ENCODE results near the gene PARP6. TPM values are rescaled to one million over a fixed set of nuclear protein-coding genes. Genes with fewer than 3 reads are reported as not detected.
A peak's percentile ranks its signal among the peaks of the same experiment; 100 is the strongest.

Gene PARP6
- total and polyA plus RNA-seq, 9 of the 15 experiments (the other 6 are each of a cell fraction or from before 2014, with no cell fraction given) = 14.8 to 83.2 (median 28.3) TPM

GRCh38 chr15:72319360-72319984 is 47.1 kb upstream of the PARP6 start (continued):
- TF ChIP-seq FOXJ2 (tag; IDR thresholded peaks at IDR 0.05) = no peak
- TF ChIP-seq NR2F6 (CRISPR knock-in tag; IDR thresholded peaks at IDR 0.05) = no peak
- no peak for TF ChIP-seq SMAD2 (IDR thresholded peaks at IDR 0.05; ENCODE audit: low read depth, low read length)
- no peak for TF ChIP-seq ZNF253 (CRISPR knock-in tag; conservative IDR thresholded peaks at IDR 0.05)
- no peak for TF ChIP-seq ETS2 (tag; IDR thresholded peaks at IDR 0.05; ENCODE audit: borderline replicate concordance, poor library complexity, severe bottlenecking)
- no peak for TF ChIP-seq MTA2 (IDR thresholded peaks at IDR 0.05; ENCODE audit: low read depth)
- TF ChIP-seq TSC22D4 (tag; IDR thresholded peaks at IDR 0.05) = no peak
- TF ChIP-seq STAG1 (CRISPR knock-in tag; IDR thresholded peaks at IDR 0.05; ENCODE audit: borderline replicate concordance) = peak; percentile 72
- TF ChIP-seq ZBTB43 (CRISPR knock-in tag; IDR thresholded peaks at IDR 0.05) = no peak
- TF ChIP-seq BCLAF1 (IDR thresholded peaks at IDR 0.05; ENCODE audit: borderline replicate concordance in 1 of 2, control insufficient read depth in 1 of 2, low read depth in 2 of 2, low read length in 1 of 2) = no peak
- no peak for TF ChIP-seq SMARCE1 (IDR thresholded peaks at IDR 0.05)
- TF ChIP-seq CEBPZ (IDR thresholded peaks at IDR 0.05; ENCODE audit: borderline replicate concordance, low read depth, low read length) = no peak
- TF ChIP-seq ELK3 (CRISPR knock-in tag; IDR thresholded peaks at IDR 0.05) = no peak
- TF ChIP-seq RB1 (IDR thresholded peaks at IDR 0.05; ENCODE audit: low read depth) = peak; percentile 86
- no peak for TF ChIP-seq DACH1 (IDR thresholded peaks at IDR 0.05; ENCODE audit: partially characterized antibody)
- TF ChIP-seq CREBBP (IDR thresholded peaks at IDR 0.05; ENCODE audit: low read depth, low read length) = no peak
- no peak for TF ChIP-seq ZC3H11A (IDR thresholded peaks at IDR 0.05; ENCODE audit: low read depth, low read length)
- TF ChIP-seq ZNF354B (CRISPR knock-in tag; IDR thresholded peaks at IDR 0.05) = no peak
- no peak for TF ChIP-seq ZNF780A (CRISPR knock-in tag; IDR thresholded peaks at IDR 0.05)
- TF ChIP-seq HLTF (IDR thresholded peaks at IDR 0.05) = no peak
- TF ChIP-seq HMG20A (CRISPR knock-in tag; conservative IDR thresholded peaks at IDR 0.05) = no peak
- TF ChIP-seq ZNF3 (CRISPR knock-in tag; IDR thresholded peaks at IDR 0.05) = no peak
